ENCODE measurements around the gene FOXB1. TPM values are rescaled to one million over a fixed set of nuclear protein-coding genes. Genes with fewer than 3 reads are reported as not detected.
A peak's percentile ranks its signal among the peaks of the same experiment; 100 is the strongest.

The FOXB1 gene
- total RNA-seq, 2 experiments from 2014 or later: 3.7 to 5.2 TPM

GRCh38 chr15:59993950-59994401 is 10.1 kb upstream of the FOXB1 start:
- H3K4me3 Mint-ChIP-seq: no peak overlapping the region
- DNase-seq: no peak
- POLR2A ChIA-PET: interaction anchor here (3.6 kb wide), 1 partner anchor 10 kb away, joined by 19 read pairs; the partner anchor contains the start of gene FOXB1

GRCh38 chr15:59994526-59994887 is 9.6 kb upstream of the FOXB1 start:
- peaks cover 4% of the 10 kb centered on the region for H3K36me3 Mint-ChIP-seq (ENCODE audit: low read depth)
- no peaks in the 10 kb centered on the region for H3K9me3 Mint-ChIP-seq
- H3K27ac Mint-ChIP-seq: no peak overlapping the region
- POLR2A ChIA-PET: interaction anchor here (3.6 kb wide), 1 partner anchor 10 kb away, joined by 19 read pairs; the partner anchor contains the start of gene FOXB1
- DNase-seq: no peak
- CTCF ChIA-PET: interaction anchor here (1.0 to 3.1 kb wide), 4 partner anchors 10 to 331 kb away, joined by 3 to 18 read pairs (median 4); partner anchors contain the start of gene FOXB1
- H3K27me3 Mint-ChIP-seq: peaks cover 93% of the 10 kb centered on the region
- H3K4me3 Mint-ChIP-seq: peak overlapping the region; percentile 48
- H3K4me1 Mint-ChIP-seq: peaks cover 55% of the 10 kb centered on the region

More at GRCh38 chr15:59993950-59994401, 10.1 kb upstream of the FOXB1 start:
- CTCF ChIA-PET: interaction anchor here (0.8 to 3.1 kb wide), 5 partner anchors 10 to 332 kb away, joined by 3 to 18 read pairs (median 3); partner anchors contain the start of gene FOXB1
- Mint-ChIP-seq H3K36me3 (ENCODE audit: low read depth) (peaks cover 4% of the 10 kb centered on the region), H3K9me3 (no peaks in the 10 kb centered on the region), H3K4me1 (peaks cover 49% of the 10 kb centered on the region), H3K27ac (no peak overlapping the region), H3K27me3 (peaks cover 89% of the 10 kb centered on the region)

GRCh38 chr15:59994888-59995557 is 9.1 kb upstream of the FOXB1 start:
- no peak for DNase-seq
- H3K4me3 Mint-ChIP-seq: peak overlapping the region; percentile 48
- H3K27me3 Mint-ChIP-seq: peaks cover 94% of the 10 kb centered on the region
- peaks cover 57% of the 10 kb centered on the region for H3K4me1 Mint-ChIP-seq
- ChIA-PET CTCF (interaction anchor here (1.0 to 4.5 kb wide), 6 partner anchors 9 to 331 kb away, joined by 3 to 43 read pairs (median 6); partner anchors contain the start of gene FOXB1), POLR2A (interaction anchor here (3.6 kb wide), 1 partner anchor 9 kb away, joined by 19 read pairs; the partner anchor contains the start of gene FOXB1)
- H3K9me3 Mint-ChIP-seq: no peaks in the 10 kb centered on the region
- peaks cover 6% of the 10 kb centered on the region for H3K36me3 Mint-ChIP-seq (ENCODE audit: low read depth)
- H3K27ac Mint-ChIP-seq: no peak overlapping the region

- peaks cover 97% of the 10 kb centered on the region for H3K27me3 Mint-ChIP-seq
- CTCF ChIA-PET: interaction anchor here (1.6 to 4.5 kb wide), 3 partner anchors 8 to 131 kb away, joined by 5 to 43 read pairs (median 8); partner anchors contain the start of gene FOXB1
- H3K9me3 Mint-ChIP-seq: no peaks in the 10 kb centered on the region
- peaks cover 10% of the 10 kb centered on the region for H3K36me3 Mint-ChIP-seq (ENCODE audit: low read depth)
- peak overlapping the region; percentile 28 for H3K27ac Mint-ChIP-seq
- no peak for DNase-seq
- H3K4me1 Mint-ChIP-seq: peaks cover 64% of the 10 kb centered on the region
- H3K4me3 Mint-ChIP-seq: peak overlapping the region; percentile 67
- POLR2A ChIA-PET: interaction anchor here (0.7 to 3.6 kb wide), 2 partner anchors 8 to 132 kb away, joined by 3 to 19 read pairs; partner anchors contain the start of gene FOXB1
These were observed 8.4 kb upstream of the FOXB1 start for GRCh38 chr15:59995568-59996297.

- CTCF ChIA-PET: interaction anchor here (0.8 to 4.5 kb wide), 9 partner anchors 7 to 329 kb away, joined by 3 to 43 read pairs (median 8); partner anchors contain the start of gene FOXB1
- H3K27ac Mint-ChIP-seq: peak overlapping the region; percentile 28
- H3K4me1 Mint-ChIP-seq: peaks cover 70% of the 10 kb centered on the region
- peaks cover 14% of the 10 kb centered on the region for H3K36me3 Mint-ChIP-seq (ENCODE audit: low read depth)
- DNase-seq: no peak
- H3K4me3 Mint-ChIP-seq: peak overlapping the region; percentile 67
- POLR2A ChIA-PET: interaction anchor here (0.7 to 1.4 kb wide), 4 partner anchors 10 to 131 kb away, joined by 3 to 5 read pairs (median 4); no protein-coding TSS in a partner anchor
- no peaks in the 10 kb centered on the region for H3K9me3 Mint-ChIP-seq
- peaks cover 98% of the 10 kb centered on the region for H3K27me3 Mint-ChIP-seq
These were observed 7.6 kb upstream of the FOXB1 start for GRCh38 chr15:59996298-59997041.

- Mint-ChIP-seq H3K27ac (peak overlapping the region; percentile 20), H3K9me3 (no peaks in the 10 kb centered on the region), H3K36me3 (ENCODE audit: low read depth) (peaks cover 19% of the 10 kb centered on the region), H3K4me3 (peak overlapping the region; percentile 67), H3K4me1 (peaks cover 77% of the 10 kb centered on the region), H3K27me3 (peaks cover 99% of the 10 kb centered on the region)
- ChIA-PET CTCF (interaction anchor here (0.6 to 4.5 kb wide), 11 partner anchors 10 to 421 kb away, joined by 3 to 43 read pairs (median 5); no protein-coding TSS in a partner anchor), POLR2A (interaction anchor here (0.9 to 1.4 kb wide), 5 partner anchors 9 to 240 kb away, joined by 3 to 5 read pairs (median 3); no protein-coding TSS in a partner anchor)
- DNase-seq: peak; percentile 81
These were observed 6.9 kb upstream of the FOXB1 start for GRCh38 chr15:59997070-59997701.

GRCh38 chr15:59998305-59998949 is 5.7 kb upstream of the FOXB1 start:
- H3K27me3 Mint-ChIP-seq: peaks cover 99% of the 10 kb centered on the region

GRCh38 chr15:59998950-59999611 is 5.0 kb upstream of the FOXB1 start:
- Mint-ChIP-seq H3K27ac (no peak overlapping the region), H3K36me3 (ENCODE audit: low read depth) (peaks cover 28% of the 10 kb centered on the region), H3K4me3 (peak overlapping the region; percentile 14), H3K9me3 (no peaks in the 10 kb centered on the region), H3K4me1 (peaks cover 90% of the 10 kb centered on the region), H3K27me3 (peaks cover 98% of the 10 kb centered on the region)
- POLR2A ChIA-PET: no interaction called here
- CTCF ChIA-PET: interaction anchor here (4.5 kb wide), 1 partner anchor 82 kb away, joined by 43 read pairs; no protein-coding TSS in a partner anchor
- no peak for DNase-seq

More at GRCh38 chr15:59998305-59998949, 5.7 kb upstream of the FOXB1 start:
- H3K9me3 Mint-ChIP-seq: no peaks in the 10 kb centered on the region
- CTCF ChIA-PET: interaction anchor here (0.7 to 4.5 kb wide), 7 partner anchors 8 to 420 kb away, joined by 4 to 43 read pairs (median 10); no protein-coding TSS in a partner anchor
- H3K4me1 Mint-ChIP-seq: peaks cover 88% of the 10 kb centered on the region
- POLR2A ChIA-PET: interaction anchor here (1.2 kb wide), 1 partner anchor 242 kb away, joined by 3 read pairs; no protein-coding TSS in a partner anchor
- peaks cover 28% of the 10 kb centered on the region for H3K36me3 Mint-ChIP-seq (ENCODE audit: low read depth)
- H3K4me3 Mint-ChIP-seq: no peak overlapping the region
- DNase-seq: no peak
- no peak overlapping the region for H3K27ac Mint-ChIP-seq

- no peak overlapping the region for H3K27ac Mint-ChIP-seq
- CTCF ChIA-PET: interaction anchor here (4.5 kb wide), 1 partner anchor 82 kb away, joined by 43 read pairs; no protein-coding TSS in a partner anchor
- H3K27me3 Mint-ChIP-seq: peaks cover 96% of the 10 kb centered on the region
- H3K4me1 Mint-ChIP-seq: peaks cover 88% of the 10 kb centered on the region
- DNase-seq: no peak
- POLR2A ChIA-PET: no interaction called here
- peaks cover 26% of the 10 kb centered on the region for H3K36me3 Mint-ChIP-seq (ENCODE audit: low read depth)
- H3K4me3 Mint-ChIP-seq: peak overlapping the region; percentile 14
- no peaks in the 10 kb centered on the region for H3K9me3 Mint-ChIP-seq
These were observed 4.4 kb upstream of the FOXB1 start for GRCh38 chr15:59999612-60000112.

- ChIA-PET CTCF (no interaction called here), POLR2A (no interaction called here)
- Mint-ChIP-seq H3K36me3 (ENCODE audit: low read depth) (peaks cover 30% of the 10 kb centered on the region), H3K4me3 (peak overlapping the region; percentile 56), H3K4me1 (peaks cover 90% of the 10 kb centered on the region), H3K9me3 (no peaks in the 10 kb centered on the region), H3K27ac (peak overlapping the region; percentile 34), H3K27me3 (peaks cover 91% of the 10 kb centered on the region)
- peak; percentile 26 for DNase-seq
These were observed 3.8 kb upstream of the FOXB1 start for GRCh38 chr15:60000113-60000823.
